IMR-90 (cell line): Measurements from ENCODE around the gene SYT3. TPM values are rescaled to one million over a fixed set of nuclear protein-coding genes. Genes with fewer than 3 reads are reported as not detected.

ENCODE experiments used
- ATAC-seq: fragments of 200-7000 bp; cut with Tn5 transposase; 2 replicates; pipeline ENCODE4 v1.9.1; 2020; ENCODE audit warnings: low read depth, mild to moderate bottlenecking, moderate library complexity
- BruUV-seq: library from RNA; stranded (reverse); fragments of 400-500 nt; replicated peaks from 2 replicates; lab custom pipeline; 2021; lab: Mats Ljungman, UMichigan
- CTCF ChIA-PET: fragments of 300-600 bp; formaldehyde crosslinking; extraction: SDS; loops from one replicate; lab custom pipeline; 2021; ENCODE audit warnings: antibody characterized with exemption; lab: Yijun Ruan, JAX
- POLR2A ChIA-PET: fragments of 300-600 bp; sonication (Branson Sonifier 250); formaldehyde crosslinking; loops from one replicate; lab custom pipeline; 2022; ENCODE audit warnings: antibody characterized with exemption; ENCODE audit not compliant: unreplicated experiment; lab: Charles Lee
- DNase-seq: peaks from one replicate; pipeline ENCODE4 v3.0.0; 2013
- H2AFZ ChIP-seq: replicated peaks from 2 replicates; pipeline ENCODE3; 2013; ENCODE audit warnings: low read length, mild to moderate bottlenecking; ENCODE audit not compliant: poor library complexity
- H2AK5ac ChIP-seq: 2 replicates; pipeline ENCODE4 v1.6.1; 2013; ENCODE audit warnings: low read depth, low read length, inconsistent platforms
- H2AK9ac ChIP-seq: replicated peaks from 2 replicates; pipeline ENCODE3; 2013; ENCODE audit warnings: mild to moderate bottlenecking, low read depth, low read length, moderate library complexity; ENCODE audit not compliant: poor library complexity
- H2BK120ac ChIP-seq: 2 replicates; pipeline ENCODE4 v1.6.1; 2013; ENCODE audit warnings: low read depth, low read length, inconsistent platforms
- H2BK15ac ChIP-seq: 3 replicates; pipeline ENCODE4 v1.6.1; 2013; ENCODE audit warnings: low read depth, low read length, inconsistent platforms
- H2BK20ac ChIP-seq: 2 replicates; pipeline ENCODE4 v1.6.1; 2013; ENCODE audit warnings: low read depth, mild to moderate bottlenecking, inconsistent platforms, low read length, moderate library complexity
- H2BK5ac ChIP-seq: 2 replicates; pipeline ENCODE4 v1.6.1; 2013; ENCODE audit warnings: mild to moderate bottlenecking, low read depth, low read length, inconsistent platforms; ENCODE audit not compliant: poor library complexity, severe bottlenecking
- H3K14ac ChIP-seq: replicated peaks from 2 replicates; pipeline ENCODE4 v1.6.1; 2013; ENCODE audit warnings: low read depth, low read length, inconsistent platforms
- H3K18ac ChIP-seq: 2 replicates; pipeline ENCODE4 v1.6.1; 2013; ENCODE audit warnings: low read depth, low read length, control low read depth
- H3K23ac ChIP-seq: 2 replicates; pipeline ENCODE4 v1.6.1; 2013; ENCODE audit warnings: low read depth, low read length, inconsistent platforms
- H3K27ac ChIP-seq: 2 replicates; pipeline ENCODE4 v1.5.1; 2013; ENCODE audit warnings: mild to moderate bottlenecking, control low read depth, low read length; ENCODE audit not compliant: insufficient read depth
- H3K27me3 ChIP-seq: 2 replicates; pipeline ENCODE4 v1.6.1; 2013; ENCODE audit warnings: low read length; ENCODE audit not compliant: control insufficient read depth, insufficient read depth
- H3K36me3 ChIP-seq: 2 replicates; pipeline ENCODE4 v1.6.1; 2013; ENCODE audit warnings: low read length, mixed read lengths; ENCODE audit not compliant: control insufficient read depth, insufficient read depth
- H3K4ac ChIP-seq: 2 replicates; pipeline ENCODE4 v1.6.1; 2013; ENCODE audit warnings: low read depth, low read length, inconsistent platforms
- H3K4me1 ChIP-seq: 2 replicates; pipeline ENCODE4 v1.6.1; 2013; ENCODE audit warnings: low read length, mixed read lengths; ENCODE audit not compliant: control insufficient read depth, insufficient read depth
- H3K4me2 ChIP-seq: 2 replicates; pipeline ENCODE4 v1.6.1; 2013; ENCODE audit warnings: low read depth, mild to moderate bottlenecking, control low read depth, low read length, moderate library complexity
- H3K4me3 ChIP-seq: 2 replicates; pipeline ENCODE4 v1.5.1; 2013; ENCODE audit warnings: low read depth, mild to moderate bottlenecking, control low read depth, low read length, moderate library complexity; ENCODE audit not compliant: insufficient read depth
- H3K56ac ChIP-seq: 2 replicates; pipeline ENCODE4 v1.6.1; 2013; ENCODE audit warnings: low read length, inconsistent platforms; ENCODE audit not compliant: insufficient read depth; ENCODE audit errors: extremely low read depth
- H3K79me1 ChIP-seq, 2 experiments: 2 replicates each; pipeline ENCODE4 v1.6.1; 2013; ENCODE audit warnings: low read length in 2 of 2, inconsistent platforms in 1 of 2, low read depth in 1 of 2
- H3K9ac ChIP-seq: 2 replicates; pipeline ENCODE4 v1.6.1; 2013; ENCODE audit warnings: low read depth, low read length, control low read depth
- H3K9me1 ChIP-seq: 2 replicates; pipeline ENCODE4 v1.6.1; 2013; ENCODE audit warnings: low read length, inconsistent platforms; ENCODE audit not compliant: insufficient read depth
- H3K9me3 ChIP-seq: 2 replicates; pipeline ENCODE4 v1.6.1; 2013; ENCODE audit warnings: low read length; ENCODE audit not compliant: control insufficient read depth, insufficient read depth
- H4K20me1 ChIP-seq: 2 replicates; pipeline ENCODE4 v1.6.1; 2013; ENCODE audit warnings: low read length, inconsistent platforms; ENCODE audit not compliant: insufficient read depth
- H4K5ac ChIP-seq: 2 replicates; pipeline ENCODE4 v1.6.1; 2013; ENCODE audit warnings: mild to moderate bottlenecking, low read depth, low read length, control low read depth
- H4K8ac ChIP-seq, 2 experiments: 2 replicates each; pipeline ENCODE4 v1.6.1; 2013; ENCODE audit warnings: low read depth in 2 of 2, low read length in 2 of 2, control low read depth in 1 of 2, inconsistent platforms in 1 of 2
- H4K91ac ChIP-seq: 2 replicates; pipeline ENCODE4 v1.6.1; 2013; ENCODE audit warnings: low read depth, low read length, inconsistent platforms; ENCODE audit not compliant: insufficient read depth
- CEBPB ChIP-seq: IDR thresholded peaks from 2 replicates; pipeline ENCODE4 v1.6.1; 2012; ENCODE audit warnings: low read depth, low read length, improper control_type of control experiment
- CHD1 ChIP-seq: IDR thresholded peaks from 2 replicates; pipeline ENCODE4 v1.6.1; 2012; ENCODE audit warnings: low read depth, low read length, improper control_type of control experiment
- FOS ChIP-seq: fragments of 150-350 bp; IDR thresholded peaks from 2 replicates; pipeline ENCODE4 v1.6.1; 2016; ENCODE audit warnings: low read depth, low read length
- MAZ ChIP-seq: IDR thresholded peaks from 2 replicates; pipeline ENCODE4 v1.6.1; 2012; ENCODE audit warnings: low read depth, mild to moderate bottlenecking, low read length, improper control_type of control experiment, moderate library complexity, borderline replicate concordance
- RAD21 ChIP-seq: IDR thresholded peaks from 2 replicates; pipeline ENCODE4 v1.6.1; 2012; ENCODE audit warnings: low read length, improper control_type of control experiment
- RCOR1 ChIP-seq: IDR thresholded peaks from 2 replicates; pipeline ENCODE4 v1.6.1; 2012; ENCODE audit warnings: mild to moderate bottlenecking, low read length, improper control_type of control experiment; ENCODE audit not compliant: insufficient replicate concordance
- RFX5 ChIP-seq: IDR thresholded peaks from 2 replicates; pipeline ENCODE4 v1.8.0; 2012; ENCODE audit warnings: low read depth, mild to moderate bottlenecking, low read length, moderate library complexity
- WGBS, 2 experiments: methylation state at CpG; one replicate each; pipeline versions ENCODE4 v1.1.5 to v1.1.7; 2013; ENCODE audit warnings: missing lambda C conversion rate in 2 of 2; ENCODE audit not compliant: insufficient read length in 1 of 2; ENCODE audit errors: extremely low coverage in 2 of 2; 5-methylcytosine and 5-hydroxymethylcytosine counted together
- dilution Hi-C: fragments of 300-500 bp; cut with HindIII; formaldehyde crosslinking; loops from one replicate; pipeline ENCODE4 v1.14.3; 2018; ENCODE audit warnings: low sequenced_read_pairs; ENCODE audit not compliant: unreplicated experiment
- in situ Hi-C: fragments of 300-500 bp; cut with MboI; formaldehyde crosslinking; loops from 3 replicates; pipeline ENCODE4 v1.14.3; 2019; ENCODE audit warnings: low sequenced_read_pairs, inconsistent platforms, mixed read lengths
- intact Hi-C: fragments of 100-400 bp; cut with micrococcal nuclease; formaldehyde crosslinking; loops from 2 replicates; pipeline ENCODE4 v1.10.0; 2022
- polyA plus RNA-seq, 3 experiments: library from polyadenylated mRNA; depleted of rRNA; stranded (reverse); fragments of >200 nt; gene quantifications; 2 replicates each; pipeline ENCODE4 v1.2.3, GENCODE V29; 2012; ENCODE audit warnings: low replicate concordance in 1 of 3
- total RNA-seq: library from RNA; depleted of rRNA; stranded (reverse); fragments of >200 nt; gene quantifications from 2 replicates; pipeline ENCODE4 v1.2.3, GENCODE V29; 2012
- TF ChIP-seq, protein P1 (sequence below): conservative IDR thresholded peaks from 2 replicates; pipeline ENCODE4 v1.5.1; 2012; ENCODE audit warnings: mild to moderate bottlenecking, low read depth, low read length, improper control_type of control experiment

The SYT3 gene
- total and polyA plus RNA-seq, 2 of the 4 experiments (the other 2 are of a cell fraction) = 0.05 TPM; not detected in 1

DNA sequence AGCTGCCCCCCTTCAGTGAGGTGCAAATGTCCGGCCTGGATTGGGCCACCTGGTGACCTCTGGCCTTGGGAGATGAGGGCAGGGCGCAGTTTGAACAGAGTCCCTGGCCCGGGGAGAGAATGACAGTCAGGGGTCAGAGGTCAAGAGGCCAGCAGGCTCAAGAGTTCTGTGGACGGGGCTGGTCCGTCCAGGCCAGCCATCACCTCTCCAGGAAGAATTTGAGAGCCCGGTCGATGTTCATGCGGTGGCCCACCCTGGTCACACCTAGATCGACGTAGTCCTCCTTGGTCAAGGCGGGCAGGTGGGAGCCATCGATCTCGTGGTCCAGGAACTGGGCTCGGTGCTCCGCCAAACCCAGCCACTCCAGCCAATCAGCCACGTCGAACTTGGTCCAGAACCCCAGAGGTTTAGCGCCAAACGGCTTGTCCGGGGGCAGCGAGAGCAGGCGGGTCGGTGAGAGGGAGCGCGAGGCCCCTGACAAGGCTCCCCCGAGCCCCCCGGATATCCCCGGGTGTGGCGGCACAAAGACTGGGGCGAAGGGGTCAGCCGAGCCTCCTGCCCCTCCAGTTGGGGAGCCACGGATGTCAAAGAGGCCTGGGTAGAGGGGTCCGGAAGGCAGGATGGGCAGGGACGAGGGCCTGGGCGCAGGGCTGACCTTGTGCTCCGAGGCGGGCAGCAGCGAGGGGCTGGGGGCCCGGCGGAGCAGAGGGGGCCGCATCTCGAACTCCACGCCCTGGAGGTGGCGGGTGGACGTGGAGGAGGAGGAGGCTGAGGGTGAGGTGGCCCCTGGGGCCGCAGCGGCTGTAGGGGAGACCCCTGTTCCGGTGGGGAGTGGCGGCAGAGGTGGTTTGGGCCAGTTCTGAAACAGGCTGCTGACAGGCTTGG is 22.3 kb upstream of the SYT3 start:
- TF ChIP-seq FOS (no peak), CHD1 (no peak), MAZ (no peak), CEBPB (no peak), RAD21 (no peak), RCOR1 (no peak), RFX5 (no peak)
- TF ChIP-seq, protein P1, sequence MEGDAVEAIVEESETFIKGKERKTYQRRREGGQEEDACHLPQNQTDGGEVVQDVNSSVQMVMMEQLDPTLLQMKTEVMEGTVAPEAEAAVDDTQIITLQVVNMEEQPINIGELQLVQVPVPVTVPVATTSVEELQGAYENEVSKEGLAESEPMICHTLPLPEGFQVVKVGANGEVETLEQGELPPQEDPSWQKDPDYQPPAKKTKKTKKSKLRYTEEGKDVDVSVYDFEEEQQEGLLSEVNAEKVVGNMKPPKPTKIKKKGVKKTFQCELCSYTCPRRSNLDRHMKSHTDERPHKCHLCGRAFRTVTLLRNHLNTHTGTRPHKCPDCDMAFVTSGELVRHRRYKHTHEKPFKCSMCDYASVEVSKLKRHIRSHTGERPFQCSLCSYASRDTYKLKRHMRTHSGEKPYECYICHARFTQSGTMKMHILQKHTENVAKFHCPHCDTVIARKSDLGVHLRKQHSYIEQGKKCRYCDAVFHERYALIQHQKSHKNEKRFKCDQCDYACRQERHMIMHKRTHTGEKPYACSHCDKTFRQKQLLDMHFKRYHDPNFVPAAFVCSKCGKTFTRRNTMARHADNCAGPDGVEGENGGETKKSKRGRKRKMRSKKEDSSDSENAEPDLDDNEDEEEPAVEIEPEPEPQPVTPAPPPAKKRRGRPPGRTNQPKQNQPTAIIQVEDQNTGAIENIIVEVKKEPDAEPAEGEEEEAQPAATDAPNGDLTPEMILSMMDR = no peak
- Histone ChIP-seq H2AK5ac (no peak overlapping the region), H3K27ac (no peak overlapping the region), H2BK15ac (no peak overlapping the region), H3K79me1 (no peaks in the 10 kb centered on the region), H3K4me2 (no peak overlapping the region), H3K27me3 (peaks cover 27% of the 10 kb centered on the region), H2AK9ac (no peak overlapping the region), H3K9me1 (peaks cover 5% of the 10 kb centered on the region; the same call in 1 of the 2 replicates), H3K56ac (no peak overlapping the region), H4K20me1 (no peaks in the 10 kb centered on the region; the same call in 1 of the 2 replicates), H4K8ac (no peak overlapping the region), H2BK120ac (no peak overlapping the region), H2BK20ac (no peak overlapping the region), H3K4ac (no peak overlapping the region), H4K5ac (no peak overlapping the region), H3K4me3 (no peak overlapping the region), H3K4me1 (peaks cover 4% of the 10 kb centered on the region), H3K9ac (no peak overlapping the region), H4K91ac (no peak overlapping the region), H2AFZ (no peak overlapping the region), H2BK5ac (no peak overlapping the region), H3K14ac (no peak overlapping the region), H3K9me3 (peaks cover 4% of the 10 kb centered on the region), H3K36me3 (no peaks in the 10 kb centered on the region), H3K18ac (no peak overlapping the region), H3K23ac (no peak overlapping the region)
- no TSS peak for BruUV-seq
- dilution Hi-C loops (no loop called here), in situ Hi-C loops (no loop called here), intact Hi-C loops (no loop called here)
- DNase-seq = no peak
- ChIA-PET CTCF (no interaction called here), POLR2A (no interaction called here)
- WGBS, 2 experiments = 65% methylated on average over 18 of the region's 49 CpGs; no CpG with 5 or more reads in 1 of the 2 experiments
- ATAC-seq = no peak
